ENCODE data around the gene KCNMA1.

The KCNMA1 gene

GRCh38 chr10:77445547-77445946, 192.1 kb downstream of the KCNMA1 start:
- no peak for DNase-seq (ENCODE audit: low read depth)

- DNase-seq (ENCODE audit: low read depth) = no peak
Measured at GRCh38 chr10:77444041-77444440, 193.6 kb downstream of the KCNMA1 start.

- DNase-seq (ENCODE audit: low read depth) = no peak
Measured at GRCh38 chr10:77442699-77443189, 194.9 kb downstream of the KCNMA1 start.

GRCh38 chr10:77441353-77442166, 196.0 kb downstream of the KCNMA1 start:
- DNase-seq (ENCODE audit: low read depth) = no peak

GRCh38 chr10:77436257-77436975, 201.2 kb downstream of the KCNMA1 start:
- no peak for DNase-seq (ENCODE audit: low read depth)

GRCh38 chr10:77433546-77433945, 204.1 kb downstream of the KCNMA1 start:
- DNase-seq (ENCODE audit: low read depth) = no peak

GRCh38 chr10:77431980-77432797, 205.4 kb downstream of the KCNMA1 start:
- DNase-seq (ENCODE audit: low read depth) = no peak

GRCh38 chr10:77431209-77431611, 206.4 kb downstream of the KCNMA1 start:
- no peak for DNase-seq (ENCODE audit: low read depth)

- no peak for DNase-seq (ENCODE audit: low read depth)
Measured at GRCh38 chr10:77430530-77430929, 207.1 kb downstream of the KCNMA1 start.

GRCh38 chr10:77428691-77429395, 208.8 kb downstream of the KCNMA1 start:
- DNase-seq (ENCODE audit: low read depth) = no peak

- DNase-seq (ENCODE audit: low read depth) = no peak
Measured at GRCh38 chr10:77424257-77424656, 213.4 kb downstream of the KCNMA1 start.

GRCh38 chr10:77422491-77423338, 214.9 kb downstream of the KCNMA1 start:
- DNase-seq (ENCODE audit: low read depth) = no peak

GRCh38 chr10:77421591-77421990, 216.0 kb downstream of the KCNMA1 start:
- DNase-seq (ENCODE audit: low read depth) = no peak

GRCh38 chr10:77420947-77421523, 216.6 kb downstream of the KCNMA1 start:
- DNase-seq (ENCODE audit: low read depth) = no peak

- no peak for DNase-seq (ENCODE audit: low read depth)
Measured at GRCh38 chr10:77419979-77420378, 217.6 kb downstream of the KCNMA1 start.

GRCh38 chr10:77419056-77419455, 218.6 kb downstream of the KCNMA1 start:
- no peak for DNase-seq (ENCODE audit: low read depth)

- no peak for DNase-seq (ENCODE audit: low read depth)
Measured at GRCh38 chr10:77417806-77418640, 219.6 kb downstream of the KCNMA1 start.

GRCh38 chr10:77417359-77417758, 220.2 kb downstream of the KCNMA1 start:
- no peak for DNase-seq (ENCODE audit: low read depth)

- DNase-seq (ENCODE audit: low read depth) = no peak
Measured at GRCh38 chr10:77416311-77417135, 221.1 kb downstream of the KCNMA1 start.
